IMR-90 (cell line): Measurements from ENCODE around the gene SLF2. TPM values are rescaled to one million over a fixed set of nuclear protein-coding genes. Genes with fewer than 3 reads are reported as not detected.

Experiments used
- ATAC-seq: fragments of 200-7000 bp; cut with Tn5 transposase; 2 replicates; pipeline ENCODE4 v1.9.1; 2020; ENCODE audit warnings: low read depth, mild to moderate bottlenecking, moderate library complexity
- BruUV-seq: library from RNA; stranded (reverse); fragments of 400-500 nt; replicated peaks from 2 replicates; lab custom pipeline; 2021; lab: Mats Ljungman, UMichigan
- CTCF ChIA-PET: fragments of 300-600 bp; formaldehyde crosslinking; extraction: SDS; loops from one replicate; lab custom pipeline; 2021; ENCODE audit warnings: antibody characterized with exemption; lab: Yijun Ruan, JAX
- POLR2A ChIA-PET: fragments of 300-600 bp; sonication (Branson Sonifier 250); formaldehyde crosslinking; loops from one replicate; lab custom pipeline; 2022; ENCODE audit warnings: antibody characterized with exemption; ENCODE audit not compliant: unreplicated experiment; lab: Charles Lee
- DNase-seq: peaks from one replicate; pipeline ENCODE4 v3.0.0; 2013
- H2AFZ ChIP-seq: replicated peaks from 2 replicates; pipeline ENCODE3; 2013; ENCODE audit warnings: low read length, mild to moderate bottlenecking; ENCODE audit not compliant: poor library complexity
- H2AK5ac ChIP-seq: 2 replicates; pipeline ENCODE4 v1.6.1; 2013; ENCODE audit warnings: low read depth, low read length, inconsistent platforms
- H2AK9ac ChIP-seq: replicated peaks from 2 replicates; pipeline ENCODE3; 2013; ENCODE audit warnings: mild to moderate bottlenecking, low read depth, low read length, moderate library complexity; ENCODE audit not compliant: poor library complexity
- H2BK120ac ChIP-seq: 2 replicates; pipeline ENCODE4 v1.6.1; 2013; ENCODE audit warnings: low read depth, low read length, inconsistent platforms
- H2BK15ac ChIP-seq: 3 replicates; pipeline ENCODE4 v1.6.1; 2013; ENCODE audit warnings: low read depth, low read length, inconsistent platforms
- H2BK20ac ChIP-seq: 2 replicates; pipeline ENCODE4 v1.6.1; 2013; ENCODE audit warnings: low read depth, mild to moderate bottlenecking, inconsistent platforms, low read length, moderate library complexity
- H2BK5ac ChIP-seq: 2 replicates; pipeline ENCODE4 v1.6.1; 2013; ENCODE audit warnings: mild to moderate bottlenecking, low read depth, low read length, inconsistent platforms; ENCODE audit not compliant: poor library complexity, severe bottlenecking
- H3K14ac ChIP-seq: replicated peaks from 2 replicates; pipeline ENCODE4 v1.6.1; 2013; ENCODE audit warnings: low read depth, low read length, inconsistent platforms
- H3K18ac ChIP-seq: 2 replicates; pipeline ENCODE4 v1.6.1; 2013; ENCODE audit warnings: low read depth, low read length, control low read depth
- H3K23ac ChIP-seq: 2 replicates; pipeline ENCODE4 v1.6.1; 2013; ENCODE audit warnings: low read depth, low read length, inconsistent platforms
- H3K27ac ChIP-seq: 2 replicates; pipeline ENCODE4 v1.5.1; 2013; ENCODE audit warnings: mild to moderate bottlenecking, control low read depth, low read length; ENCODE audit not compliant: insufficient read depth
- H3K27me3 ChIP-seq: 2 replicates; pipeline ENCODE4 v1.6.1; 2013; ENCODE audit warnings: low read length; ENCODE audit not compliant: control insufficient read depth, insufficient read depth
- H3K36me3 ChIP-seq: 2 replicates; pipeline ENCODE4 v1.6.1; 2013; ENCODE audit warnings: low read length, mixed read lengths; ENCODE audit not compliant: control insufficient read depth, insufficient read depth
- H3K4ac ChIP-seq: 2 replicates; pipeline ENCODE4 v1.6.1; 2013; ENCODE audit warnings: low read depth, low read length, inconsistent platforms
- H3K4me1 ChIP-seq: 2 replicates; pipeline ENCODE4 v1.6.1; 2013; ENCODE audit warnings: low read length, mixed read lengths; ENCODE audit not compliant: control insufficient read depth, insufficient read depth
- H3K4me2 ChIP-seq: 2 replicates; pipeline ENCODE4 v1.6.1; 2013; ENCODE audit warnings: low read depth, mild to moderate bottlenecking, control low read depth, low read length, moderate library complexity
- H3K4me3 ChIP-seq: 2 replicates; pipeline ENCODE4 v1.5.1; 2013; ENCODE audit warnings: low read depth, mild to moderate bottlenecking, control low read depth, low read length, moderate library complexity; ENCODE audit not compliant: insufficient read depth
- H3K56ac ChIP-seq: 2 replicates; pipeline ENCODE4 v1.6.1; 2013; ENCODE audit warnings: low read length, inconsistent platforms; ENCODE audit not compliant: insufficient read depth; ENCODE audit errors: extremely low read depth
- H3K79me1 ChIP-seq, 2 experiments: 2 replicates each; pipeline ENCODE4 v1.6.1; 2013; ENCODE audit warnings: low read length in 2 of 2, inconsistent platforms in 1 of 2, low read depth in 1 of 2
- H3K9ac ChIP-seq: 2 replicates; pipeline ENCODE4 v1.6.1; 2013; ENCODE audit warnings: low read depth, low read length, control low read depth
- H3K9me1 ChIP-seq: 2 replicates; pipeline ENCODE4 v1.6.1; 2013; ENCODE audit warnings: low read length, inconsistent platforms; ENCODE audit not compliant: insufficient read depth
- H3K9me3 ChIP-seq: 2 replicates; pipeline ENCODE4 v1.6.1; 2013; ENCODE audit warnings: low read length; ENCODE audit not compliant: control insufficient read depth, insufficient read depth
- H4K20me1 ChIP-seq: 2 replicates; pipeline ENCODE4 v1.6.1; 2013; ENCODE audit warnings: low read length, inconsistent platforms; ENCODE audit not compliant: insufficient read depth
- H4K5ac ChIP-seq: 2 replicates; pipeline ENCODE4 v1.6.1; 2013; ENCODE audit warnings: mild to moderate bottlenecking, low read depth, low read length, control low read depth
- H4K8ac ChIP-seq, 2 experiments: 2 replicates each; pipeline ENCODE4 v1.6.1; 2013; ENCODE audit warnings: low read depth in 2 of 2, low read length in 2 of 2, control low read depth in 1 of 2, inconsistent platforms in 1 of 2
- H4K91ac ChIP-seq: 2 replicates; pipeline ENCODE4 v1.6.1; 2013; ENCODE audit warnings: low read depth, low read length, inconsistent platforms; ENCODE audit not compliant: insufficient read depth
- BHLHE40 ChIP-seq: fragments of 150-350 bp; IDR thresholded peaks from 2 replicates; pipeline ENCODE4 v1.6.1; 2016; ENCODE audit warnings: mild to moderate bottlenecking, low read depth, low read length
- CHD1 ChIP-seq: IDR thresholded peaks from 2 replicates; pipeline ENCODE4 v1.6.1; 2012; ENCODE audit warnings: low read depth, low read length, improper control_type of control experiment
- MAFK ChIP-seq: IDR thresholded peaks from 2 replicates; pipeline ENCODE4 v1.6.1; 2012; ENCODE audit warnings: low read depth, low read length, improper control_type of control experiment
- MAZ ChIP-seq: IDR thresholded peaks from 2 replicates; pipeline ENCODE4 v1.6.1; 2012; ENCODE audit warnings: low read depth, mild to moderate bottlenecking, low read length, improper control_type of control experiment, moderate library complexity, borderline replicate concordance
- MXI1 ChIP-seq: IDR thresholded peaks from 2 replicates; pipeline ENCODE4 v1.6.1; 2012; ENCODE audit warnings: low read depth, mild to moderate bottlenecking, low read length, moderate library complexity, borderline replicate concordance
- NFE2L2 ChIP-seq: fragments of 150-350 bp; IDR thresholded peaks from 2 replicates; pipeline ENCODE4 v1.6.1; 2016; ENCODE audit warnings: low read depth, mild to moderate bottlenecking, low read length
- POLR2A ChIP-seq: IDR thresholded peaks from 2 replicates; pipeline ENCODE4 v1.6.1; 2012; ENCODE audit warnings: mild to moderate bottlenecking, low read depth, low read length
- RAD21 ChIP-seq: IDR thresholded peaks from 2 replicates; pipeline ENCODE4 v1.6.1; 2012; ENCODE audit warnings: low read length, improper control_type of control experiment
- SMC3 ChIP-seq: fragments of 150-350 bp; IDR thresholded peaks from 2 replicates; pipeline ENCODE4 v1.6.1; 2016; ENCODE audit warnings: low read depth, mild to moderate bottlenecking, antibody characterized with exemption, low read length, moderate library complexity
- USF2 ChIP-seq: fragments of 150-350 bp; IDR thresholded peaks from 2 replicates; pipeline ENCODE4 v1.6.1; 2017; ENCODE audit warnings: mild to moderate bottlenecking, antibody characterized with exemption, low read length, low read depth
- WGBS, 2 experiments: methylation state at CpG; one replicate each; pipeline versions ENCODE4 v1.1.5 to v1.1.7; 2013; ENCODE audit warnings: missing lambda C conversion rate in 2 of 2; ENCODE audit not compliant: insufficient read length in 1 of 2; ENCODE audit errors: extremely low coverage in 2 of 2; 5-methylcytosine and 5-hydroxymethylcytosine counted together
- dilution Hi-C: fragments of 300-500 bp; cut with HindIII; formaldehyde crosslinking; loops from one replicate; pipeline ENCODE4 v1.14.3; 2018; ENCODE audit warnings: low sequenced_read_pairs; ENCODE audit not compliant: unreplicated experiment
- in situ Hi-C: fragments of 300-500 bp; cut with MboI; formaldehyde crosslinking; loops from 3 replicates; pipeline ENCODE4 v1.14.3; 2019; ENCODE audit warnings: low sequenced_read_pairs, inconsistent platforms, mixed read lengths
- intact Hi-C: fragments of 100-400 bp; cut with micrococcal nuclease; formaldehyde crosslinking; loops from 2 replicates; pipeline ENCODE4 v1.10.0; 2022
- polyA plus RNA-seq, 3 experiments: library from polyadenylated mRNA; depleted of rRNA; stranded (reverse); fragments of >200 nt; gene quantifications; 2 replicates each; pipeline ENCODE4 v1.2.3, GENCODE V29; 2012; ENCODE audit warnings: low replicate concordance in 1 of 3
- total RNA-seq: library from RNA; depleted of rRNA; stranded (reverse); fragments of >200 nt; gene quantifications from 2 replicates; pipeline ENCODE4 v1.2.3, GENCODE V29; 2012

Gene SLF2
- total and polyA plus RNA-seq, 2 of the 4 experiments (the other 2 are of a cell fraction): 8.5 to 21.7 TPM

- Histone ChIP-seq H3K14ac (no peak overlapping the region), H4K5ac (no peak overlapping the region), H2AFZ (peak overlapping the region; percentile 33), H3K27ac (no peak overlapping the region), H3K23ac (no peak overlapping the region), H2AK9ac (no peak overlapping the region), H2BK5ac (no peak overlapping the region), H3K79me1 (peaks cover 4 to 12% of the 10 kb centered on the region in 2 experiments; a peak in 3 of 4 replicates), H3K36me3 (peaks cover 32% of the 10 kb centered on the region), H4K8ac (no peak overlapping the region), H3K9me1 (peaks cover 8% of the 10 kb centered on the region), H4K91ac (no peak overlapping the region), H3K18ac (no peak overlapping the region), H3K4me1 (no peaks in the 10 kb centered on the region), H2BK15ac (no peak overlapping the region), H4K20me1 (no peaks in the 10 kb centered on the region; the same call in none of the 2 replicates), H3K4me3 (no peak overlapping the region), H2BK120ac (no peak overlapping the region), H2BK20ac (no peak overlapping the region), H3K56ac (no peak overlapping the region), H2AK5ac (no peak overlapping the region), H3K4me2 (no peak overlapping the region), H3K4ac (no peak overlapping the region), H3K9me3 (no peaks in the 10 kb centered on the region), H3K9ac (no peak overlapping the region), H3K27me3 (no peaks in the 10 kb centered on the region)
- ChIA-PET CTCF (no interaction called here), POLR2A (no interaction called here)
- dilution Hi-C loops (no loop called here), intact Hi-C loops (no loop called here), in situ Hi-C loops (no loop called here)
- DNase-seq (no peak), ATAC-seq (no peak)
- TF ChIP-seq POLR2A (no peak), NFE2L2 (no peak), USF2 (no peak), SMC3 (no peak), MXI1 (no peak), RAD21 (no peak), BHLHE40 (no peak), MAZ (no peak), CHD1 (no peak), MAFK (no peak)
- WGBS, 2 experiments: 29% methylated on average over 1 of the region's 2 CpGs; no CpG with 5 or more reads in 1 of the 2 experiments
- no TSS peak for BruUV-seq
Observed at GRCh38 chr10:100980311-100980710, 67.5 kb downstream of the SLF2 start.
